Transverse colon (tissue), 4 donors: ENCODE results near the gene SUN1. TPM values are rescaled to one million over a fixed set of nuclear protein-coding genes. Genes with fewer than 3 reads are reported as not detected.
"Not testable (repeated sequence)": the region's sequence is repeated elsewhere in the genome, so short reads cannot be mapped to it uniquely, and the experiment has no call there.

ENCODE experiments used
- DNase-seq: peaks from one replicate; pipeline ENCODE4 v3.0.0-alpha.2; 2019
- H3K27ac ChIP-seq, 4 donors: fragments of 200-600 bp; sonication (generic); 2 replicates each; pipeline ENCODE4 v1.5.1; 2016 to 2018; ENCODE audit warnings: inconsistent platforms in 4 of 4
- H3K27me3 ChIP-seq: fragments of 200-600 bp; sonication (generic); 2 replicates; pipeline ENCODE4 v1.5.1; 2017; ENCODE audit warnings: inconsistent platforms
- H3K36me3 ChIP-seq, 4 donors: fragments of 200-600 bp; sonication (generic); 2 replicates each; pipeline ENCODE4 v1.5.1; 2017 to 2019; ENCODE audit warnings: inconsistent platforms in 4 of 4
- H3K4me1 ChIP-seq, 4 donors: fragments of 200-600 bp; sonication (generic); 2 replicates each; pipeline ENCODE4 v1.5.1; 2017 to 2020; ENCODE audit warnings: inconsistent platforms in 4 of 4
- H3K4me3 ChIP-seq, 4 donors: fragments of 200-600 bp; sonication (generic); 1 replicate in 1 of 4; 2 replicates in 3 of 4; pipeline versions ENCODE4 v1.5.1 to v1.6.1; 2017 to 2019; ENCODE audit warnings: inconsistent platforms in 4 of 4
- H3K9me3 ChIP-seq, 2 donors: fragments of 200-600 bp; sonication (generic); 2 replicates each; pipeline ENCODE4 v1.5.1; 2017 to 2019; ENCODE audit warnings: inconsistent platforms in 2 of 2
- EP300 ChIP-seq: sonication (generic); formaldehyde crosslinking; IDR thresholded peaks from one replicate; pipeline ENCODE4 v1.6.1; 2017; ENCODE audit warnings: antibody characterized with exemption, low read depth
- POLR2A ChIP-seq: fragments of 450-650 bp; IDR thresholded peaks from one replicate; pipeline ENCODE4 v1.6.1; 2016; ENCODE audit warnings: antibody characterized with exemption, mild to moderate bottlenecking, moderate library complexity
- POLR2AphosphoS5 ChIP-seq, 3 donors: sonication (generic); formaldehyde crosslinking; IDR thresholded peaks; one replicate each; pipeline ENCODE4 v1.6.1; 2016; ENCODE audit warnings: antibody characterized with exemption in 3 of 3
- WGBS, 2 donors: methylation state at CpG; one replicate each; pipeline ENCODE4 v1.1.5; 2018; ENCODE audit warnings: low coverage in 1 of 2; 5-methylcytosine and 5-hydroxymethylcytosine counted together
- in situ Hi-C, 4 donors: fragments of 200-750 bp; cut with MboI; loops; one replicate each; pipeline versions ENCODE4 v1.15.0 to v1.15.1; 2017; ENCODE audit warnings: low sequenced_read_pairs in 3 of 4, low pct_ligation_motif_present in 1 of 4, low pct_unique_long_range_greater_than_20kb in 1 of 4
- intact Hi-C: fragments of 100-400 bp; cut with DNase I; formaldehyde crosslinking; loops from one replicate; pipeline ENCODE4 v1.15.1; 2023; ENCODE audit warnings: low total_unique reads
- total RNA-seq, 4 donors: library from RNA; depleted of rRNA; stranded (reverse); fragments of >200 nt; gene quantifications; one replicate each; pipeline ENCODE4 v1.1.0, GENCODE V29; 2016
- TF ChIP-seq, protein P1 (sequence below), 5 experiments: fragments of 200-600 bp in 3 of 5; fragments of 450-650 bp in 2 of 5; sonication (generic) in 3 of 5; IDR thresholded peaks; 1 replicate in 2 of 5; 2 replicates in 3 of 5; pipeline ENCODE4 v1.5.1; 2016 to 2017; ENCODE audit warnings: antibody characterized with exemption in 5 of 5, inconsistent platforms in 3 of 5, mild to moderate bottlenecking in 2 of 5, moderate library complexity in 1 of 5

Gene SUN1
- total RNA-seq, 4 donors from 2014 or later = 92.7 to 569 (median 162) TPM

DNA sequence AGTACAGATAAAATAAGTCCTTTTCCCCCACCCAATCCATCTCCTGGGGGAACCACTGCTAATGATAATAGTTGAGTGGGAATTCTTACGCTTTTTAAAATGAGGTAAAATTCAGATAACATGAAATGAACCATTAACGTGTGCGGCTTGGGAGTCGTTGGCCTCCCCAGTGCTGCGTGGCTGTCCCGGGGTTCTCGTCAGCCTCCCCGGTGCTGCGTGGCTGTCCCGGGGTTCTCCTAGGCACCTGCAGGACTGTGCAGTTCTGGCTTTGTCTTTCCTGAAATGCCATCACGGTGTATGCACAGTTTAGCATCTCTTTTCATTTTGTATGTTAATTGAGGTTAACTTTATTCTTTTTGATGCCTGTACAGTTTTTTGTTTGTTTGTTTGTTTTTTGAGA is 13.5 kb downstream of the SUN1 start:
- whole genome bisulfite sequencing, 2 donors = 95 to 98% methylated on average over 8 to 11 of the region's 11 CpGs
- Histone ChIP-seq H3K27ac (no peak overlapping the region), H3K4me3 (no peak overlapping the region), H3K4me1 (peaks cover 0 to 18% (median 8%) of the 10 kb centered on the region in 4 donors), H3K27me3 (no peaks in the 10 kb centered on the region), H3K9me3 (no peaks in the 10 kb centered on the region), H3K36me3 (peaks cover 0 to 45% (median 14%) of the 10 kb centered on the region in 4 donors)
- DNase-seq = no peak
- TF ChIP-seq POLR2AphosphoS5 (IDR thresholded peaks at IDR 0.05) (no peak), EP300 (no peak), POLR2A (no peak)
- TF ChIP-seq, protein P1, sequence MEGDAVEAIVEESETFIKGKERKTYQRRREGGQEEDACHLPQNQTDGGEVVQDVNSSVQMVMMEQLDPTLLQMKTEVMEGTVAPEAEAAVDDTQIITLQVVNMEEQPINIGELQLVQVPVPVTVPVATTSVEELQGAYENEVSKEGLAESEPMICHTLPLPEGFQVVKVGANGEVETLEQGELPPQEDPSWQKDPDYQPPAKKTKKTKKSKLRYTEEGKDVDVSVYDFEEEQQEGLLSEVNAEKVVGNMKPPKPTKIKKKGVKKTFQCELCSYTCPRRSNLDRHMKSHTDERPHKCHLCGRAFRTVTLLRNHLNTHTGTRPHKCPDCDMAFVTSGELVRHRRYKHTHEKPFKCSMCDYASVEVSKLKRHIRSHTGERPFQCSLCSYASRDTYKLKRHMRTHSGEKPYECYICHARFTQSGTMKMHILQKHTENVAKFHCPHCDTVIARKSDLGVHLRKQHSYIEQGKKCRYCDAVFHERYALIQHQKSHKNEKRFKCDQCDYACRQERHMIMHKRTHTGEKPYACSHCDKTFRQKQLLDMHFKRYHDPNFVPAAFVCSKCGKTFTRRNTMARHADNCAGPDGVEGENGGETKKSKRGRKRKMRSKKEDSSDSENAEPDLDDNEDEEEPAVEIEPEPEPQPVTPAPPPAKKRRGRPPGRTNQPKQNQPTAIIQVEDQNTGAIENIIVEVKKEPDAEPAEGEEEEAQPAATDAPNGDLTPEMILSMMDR (IDR thresholded peaks at IDR 0.05) = no peak
- in situ Hi-C loops (no loop called here), intact Hi-C loops (no loop called here)

DNA sequence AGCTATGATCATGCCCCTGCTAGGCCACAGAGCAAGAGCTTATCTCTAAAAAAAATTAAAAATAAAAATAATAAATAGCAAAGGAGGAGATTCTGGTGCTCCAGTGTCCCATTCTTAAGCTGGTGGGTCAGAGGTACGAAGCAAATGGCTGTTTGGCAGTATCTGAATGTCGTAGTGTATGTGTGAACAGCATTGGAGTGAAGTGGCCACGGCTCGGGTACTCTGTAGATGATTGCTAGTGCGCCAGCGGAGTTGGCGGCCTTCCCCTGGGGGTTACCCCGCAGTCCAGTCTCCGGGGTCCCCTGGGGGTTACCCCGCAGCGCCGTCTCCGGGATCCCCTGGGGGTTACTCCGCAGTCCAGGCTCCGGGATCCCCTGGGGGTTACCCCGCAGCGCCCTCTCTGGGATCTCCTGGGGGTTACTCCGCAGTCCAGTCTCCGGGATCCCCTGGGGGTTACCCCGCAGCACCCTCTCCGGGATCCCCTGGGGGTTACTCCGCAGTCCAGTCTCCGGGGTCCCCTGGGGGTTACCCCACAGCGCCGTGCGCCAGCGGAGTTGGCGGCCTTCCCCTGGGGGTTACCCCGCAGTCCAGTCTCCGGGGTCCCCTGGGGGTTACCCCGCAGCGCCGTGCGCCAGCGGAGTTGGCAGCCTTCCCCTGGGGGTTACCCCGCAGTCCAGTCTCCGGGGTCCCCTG is 14.8 kb downstream of the SUN1 start:
- H3K27ac ChIP-seq, H3K27me3 ChIP-seq, intact Hi-C loops, in situ Hi-C loops, H3K4me3 ChIP-seq, DNase-seq, H3K9me3 ChIP-seq: not testable (repeated sequence)
- Histone ChIP-seq H3K4me1 (peaks cover 0 to 13% (median 4%) of the 10 kb centered on the region in 4 donors), H3K36me3 (peaks cover 0 to 49% (median 20%) of the 10 kb centered on the region in 4 donors)
- 90% methylated on average over 28 of the region's 37 CpGs; no CpG with 5 or more reads in 1 of the 2 donors for WGBS, 2 donors

DNA sequence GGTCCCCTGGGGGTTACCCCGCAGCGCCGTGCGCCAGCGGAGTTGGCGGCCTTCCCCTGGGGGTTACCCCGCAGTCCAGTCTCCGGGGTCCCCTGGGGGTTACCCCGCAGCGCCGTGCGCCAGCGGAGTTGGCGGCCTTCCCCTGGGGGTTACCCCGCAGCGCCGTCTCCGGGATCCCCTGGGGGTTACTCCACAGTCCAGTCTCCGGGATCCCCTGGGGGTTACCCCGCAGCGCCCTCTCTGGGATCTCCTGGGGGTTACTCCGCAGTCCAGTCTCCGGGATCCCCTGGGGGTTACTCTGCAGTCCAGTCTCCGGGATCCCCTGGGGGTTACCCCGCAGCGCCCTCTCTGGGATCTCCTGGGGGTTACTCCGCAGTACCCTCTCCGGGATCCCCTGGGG is 15.5 kb downstream of the SUN1 start:
- intact Hi-C loops, H3K4me3 ChIP-seq, H3K4me1 ChIP-seq, H3K27me3 ChIP-seq, DNase-seq, in situ Hi-C loops, H3K27ac ChIP-seq, H3K9me3 ChIP-seq: not testable (repeated sequence)
- peaks cover 0 to 47% (median 21%) of the 10 kb centered on the region in 4 donors for H3K36me3 ChIP-seq
- 94% methylated on average over 13 of the region's 28 CpGs; no CpG with 5 or more reads in 1 of the 2 donors for WGBS, 2 donors

DNA sequence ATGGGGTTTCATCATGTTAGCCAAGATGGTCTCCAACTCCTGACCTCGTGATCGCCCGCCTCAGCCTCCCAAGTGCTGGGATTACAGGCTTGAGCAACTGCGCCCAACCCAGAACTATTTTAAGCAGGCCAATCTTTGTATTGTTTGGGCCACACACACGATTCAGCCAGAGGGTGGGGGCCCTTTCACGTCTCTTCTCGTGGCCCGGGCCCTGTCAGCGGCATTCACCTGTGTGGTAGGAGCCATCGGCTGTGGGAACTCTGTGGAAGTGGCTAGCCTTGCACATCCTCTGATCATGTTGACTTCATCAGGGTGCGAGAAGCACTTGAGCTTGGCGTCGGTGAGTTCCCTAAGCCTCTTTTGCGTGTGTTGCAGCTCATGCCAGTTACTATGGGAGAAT is 16.9 kb downstream of the SUN1 start:
- Histone ChIP-seq H3K9me3 (no peaks in the 10 kb centered on the region), H3K27me3 (no peaks in the 10 kb centered on the region), H3K27ac (no peak overlapping the region), H3K4me1 (no peaks in the 10 kb centered on the region), H3K36me3 (peaks cover 0 to 43% (median 21%) of the 10 kb centered on the region in 4 donors), H3K4me3 (no peak overlapping the region)
- 88 to 100% methylated on average over 6 to 14 of the region's 14 CpGs for WGBS, 2 donors
- in situ Hi-C loops = no loop called here
- intact Hi-C loops = no loop called here
- DNase-seq = no peak
- TF ChIP-seq POLR2A (no peak), POLR2AphosphoS5 (IDR thresholded peaks at IDR 0.05) (no peak), EP300 (no peak)
- TF ChIP-seq, protein P1 (IDR thresholded peaks at IDR 0.05) = no peak

DNA sequence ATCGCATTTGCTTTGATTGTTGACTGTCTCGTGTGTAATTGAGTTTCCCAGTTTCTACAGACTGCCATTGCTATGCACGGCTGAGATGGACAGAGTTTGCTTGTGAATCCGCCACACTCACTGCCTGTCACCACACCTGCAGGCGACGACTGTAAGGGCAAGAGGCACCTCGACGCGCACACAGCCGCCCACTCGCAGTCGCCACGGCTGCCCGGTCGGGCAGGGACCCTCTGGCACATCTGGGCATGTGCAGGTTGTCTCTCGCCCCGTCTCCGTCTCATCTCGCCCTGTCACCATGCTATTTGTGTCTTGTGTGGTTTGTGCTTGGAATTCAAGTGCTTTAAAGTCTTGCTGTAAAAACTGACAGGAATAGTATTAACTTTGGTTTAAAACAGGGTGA is 17.5 kb downstream of the SUN1 start:
- Histone ChIP-seq H3K4me1 (no peaks in the 10 kb centered on the region), H3K27me3 (no peaks in the 10 kb centered on the region), H3K4me3 (no peak overlapping the region), H3K36me3 (peaks cover 0 to 48% (median 24%) of the 10 kb centered on the region in 4 donors), H3K9me3 (no peaks in the 10 kb centered on the region), H3K27ac (no peak overlapping the region)
- DNase-seq = no peak
- WGBS, 2 donors = 92 to 97% methylated on average over 11 to 19 of the region's 19 CpGs
- intact Hi-C loops = no loop called here
- in situ Hi-C loops = no loop called here
- TF ChIP-seq EP300 (no peak), POLR2A (no peak), POLR2AphosphoS5 (IDR thresholded peaks at IDR 0.05) (no peak)
- TF ChIP-seq, protein P1 (IDR thresholded peaks at IDR 0.05) = no peak
